SK-N-SH (cell line): ENCODE measurements around the gene SLC2A4.

ENCODE experiments used
- CTCF ChIP-seq: fragments of 200-600 bp; sonication (generic); IDR thresholded peaks from 2 replicates; pipeline ENCODE4 v1.6.1; 2017; ENCODE audit warnings: antibody characterized with exemption, mild to moderate bottlenecking, moderate library complexity
- YY1 ChIP-seq: IDR thresholded peaks from 2 replicates; pipeline ENCODE4 v1.4.0; 2012; ENCODE audit warnings: low read depth, mild to moderate bottlenecking

- TF ChIP-seq CTCF (no peak), YY1 (no peak)
Observed at GRCh38 chr17:7260151-7260550, 21.4 kb upstream of the SLC2A4 start.
